Lower lobe of right lung (tissue), 2 donors: Measurements from ENCODE around the gene SORBS2. TPM values are rescaled to one million over a fixed set of nuclear protein-coding genes. Genes with fewer than 3 reads are reported as not detected.

ENCODE experiments used
- ATAC-seq, 2 donors: fragments of 200-7000 bp; cut with Tn5 transposase; one replicate each; pipeline ENCODE4 v1.9.1; 2020 to 2022; ENCODE audit warnings: mild to moderate bottlenecking in 2 of 2, moderate library complexity in 2 of 2
- DNase-seq: peaks from one replicate; pipeline ENCODE4 v3.0.0-alpha.2; 2020
- H3K27ac ChIP-seq: fragments of 200-600 bp; one replicate; pipeline ENCODE4 v1.8.0; 2022
- H3K27me3 ChIP-seq: fragments of 200-600 bp; one replicate; pipeline ENCODE4 v1.8.0; 2022; ENCODE audit warnings: low read depth
- H3K36me3 ChIP-seq: fragments of 200-600 bp; one replicate; pipeline ENCODE4 v1.8.0; 2022; ENCODE audit warnings: mild to moderate bottlenecking
- H3K4me1 ChIP-seq: fragments of 200-600 bp; one replicate; pipeline ENCODE4 v1.8.0; 2022
- H3K4me3 ChIP-seq: fragments of 200-600 bp; one replicate; pipeline ENCODE4 v1.8.0; 2022; ENCODE audit warnings: mild to moderate bottlenecking
- H3K9me3 ChIP-seq: fragments of 200-600 bp; one replicate; pipeline ENCODE4 v1.8.0; 2022
- CTCF ChIP-seq: fragments of 200-600 bp; IDR thresholded peaks from one replicate; pipeline ENCODE4 v1.8.0; 2022; ENCODE audit warnings: antibody characterized with exemption, mild to moderate bottlenecking
- intact Hi-C: fragments of 100-400 bp; cut with DNase I; formaldehyde crosslinking; loops from one replicate; pipeline ENCODE4 v1.11.0; 2022
- total RNA-seq: library from RNA; stranded (reverse); fragmentation: NEBNext Ultra II Directional; extraction: Animal tissue kit (Norgen Biotek cat#: 25700); gene quantifications from one replicate; pipeline ENCODE4 v1.2.1, GENCODE V29; 2021
- donor health status: DM: no; HTN: yes; CAD: no; lungs with severe emphysema.

SORBS2 gene
- total RNA-seq, 1 donor from 2014 or later, result 49.3 TPM

GRCh38 chr4:185677637-185678314 lies 134.2 kb downstream of the SORBS2 start:
- Histone ChIP-seq H3K27ac (no peak overlapping the region), H3K4me1 (no peaks in the 10 kb centered on the region), H3K27me3 (no peaks in the 10 kb centered on the region), H3K9me3 (no peaks in the 10 kb centered on the region), H3K4me3 (no peak overlapping the region), H3K36me3 (no peaks in the 10 kb centered on the region)
- ATAC-seq (no peak), DNase-seq (no peak)
- intact Hi-C loops, result no loop called here
- no peak for TF ChIP-seq CTCF

- no peak for TF ChIP-seq CTCF
- Histone ChIP-seq H3K9me3 (no peaks in the 10 kb centered on the region), H3K36me3 (no peaks in the 10 kb centered on the region), H3K4me3 (no peak overlapping the region), H3K27me3 (no peaks in the 10 kb centered on the region), H3K27ac (no peak overlapping the region), H3K4me1 (no peaks in the 10 kb centered on the region)
- no peak for DNase-seq
- ATAC-seq, result no peak
- intact Hi-C loops, result no loop called here
These were observed 139.4 kb downstream of the SORBS2 start for GRCh38 chr4:185672618-185673017.

GRCh38 chr4:185672151-185672550 lies 139.8 kb downstream of the SORBS2 start:
- Histone ChIP-seq H3K36me3 (no peaks in the 10 kb centered on the region), H3K4me3 (no peak overlapping the region), H3K9me3 (no peaks in the 10 kb centered on the region), H3K4me1 (no peaks in the 10 kb centered on the region), H3K27ac (no peak overlapping the region), H3K27me3 (no peaks in the 10 kb centered on the region)
- DNase-seq (no peak), ATAC-seq (no peak)
- intact Hi-C loops, result no loop called here
- TF ChIP-seq CTCF, result no peak

- no peak overlapping the region for H3K4me3 ChIP-seq
- intact Hi-C loops, result no loop called here
- no peak for ATAC-seq
- H3K27me3 ChIP-seq, result no peaks in the 10 kb centered on the region
- H3K27ac ChIP-seq, result no peak overlapping the region
- no peak for TF ChIP-seq CTCF
- no peaks in the 10 kb centered on the region for H3K4me1 ChIP-seq
- DNase-seq, result no peak
- H3K9me3 ChIP-seq, result no peaks in the 10 kb centered on the region
- no peaks in the 10 kb centered on the region for H3K36me3 ChIP-seq
These were observed 140.5 kb downstream of the SORBS2 start for GRCh38 chr4:185671496-185671895.

- no peak overlapping the region for H3K4me3 ChIP-seq
- H3K36me3 ChIP-seq, result no peaks in the 10 kb centered on the region
- no peaks in the 10 kb centered on the region for H3K9me3 ChIP-seq
- H3K27ac ChIP-seq, result no peak overlapping the region
- DNase-seq, result no peak
- intact Hi-C loops, result no loop called here
- ATAC-seq, result no peak
- no peak for TF ChIP-seq CTCF
- H3K4me1 ChIP-seq, result no peaks in the 10 kb centered on the region
- no peaks in the 10 kb centered on the region for H3K27me3 ChIP-seq
These were observed 140.9 kb downstream of the SORBS2 start for GRCh38 chr4:185671066-185671465.

GRCh38 chr4:185669288-185669687 lies 142.7 kb downstream of the SORBS2 start:
- H3K36me3 ChIP-seq, result no peaks in the 10 kb centered on the region
- intact Hi-C loops, result no loop called here
- DNase-seq, result no peak

More at GRCh38 chr4:185669288-185669687, 142.7 kb downstream of the SORBS2 start:
- TF ChIP-seq CTCF, result no peak
- no peaks in the 10 kb centered on the region for H3K9me3 ChIP-seq
- H3K27me3 ChIP-seq, result no peaks in the 10 kb centered on the region
- H3K4me3 ChIP-seq, result no peak overlapping the region
- H3K27ac ChIP-seq, result no peak overlapping the region
- ATAC-seq, result no peak
- H3K4me1 ChIP-seq, result no peaks in the 10 kb centered on the region
